Neutrophil (primary cell): ENCODE measurements around the gene RAD54L.
"Not testable (repeated sequence)": the region's sequence is repeated elsewhere in the genome, so short reads cannot be mapped to it uniquely, and the experiment has no call there.

Experiments
- H3K27ac ChIP-seq: fragments of 200-600 bp; sonication (generic); 2 replicates; pipeline ENCODE4 v1.5.1; 2016; ENCODE audit warnings: mild to moderate bottlenecking, moderate library complexity
- H3K27me3 ChIP-seq: fragments of 200-600 bp; sonication (generic); 2 replicates; pipeline ENCODE4 v1.6.0; 2016; ENCODE audit warnings: mild to moderate bottlenecking
- H3K36me3 ChIP-seq: fragments of 200-600 bp; sonication (generic); 2 replicates; pipeline ENCODE4 v1.5.1; 2017
- H3K4me1 ChIP-seq, 2 experiments: fragments of 200-600 bp in 1 of 2; sonication (generic) in 1 of 2; 1 replicate in 1 of 2; 2 replicates in 1 of 2; pipeline versions ENCODE4 v1.5.1 to v1.6.1; 2013 to 2016; ENCODE audit warnings: low read depth in 1 of 2, low read length in 1 of 2, mild to moderate bottlenecking in 1 of 2, moderate library complexity in 1 of 2; ENCODE audit not compliant: control insufficient read depth in 1 of 2, insufficient read depth in 1 of 2
- H3K4me3 ChIP-seq, 2 experiments: fragments of 200-600 bp in 1 of 2; sonication (generic) in 1 of 2; 1 replicate in 1 of 2; 2 replicates in 1 of 2; pipeline ENCODE4 v1.5.1; 2013 to 2016; ENCODE audit warnings: low read depth in 1 of 2, low read length in 1 of 2, mild to moderate bottlenecking in 1 of 2, moderate library complexity in 1 of 2
- H3K9me3 ChIP-seq: fragments of 200-600 bp; sonication (generic); 2 replicates; pipeline ENCODE4 v1.5.1; 2016
- CTCF ChIP-seq: fragments of 200-600 bp; sonication (generic); IDR thresholded peaks from 2 replicates; pipeline ENCODE4 v1.5.1; 2016; ENCODE audit warnings: antibody characterized with exemption

The RAD54L gene

GRCh38 chr1:46224966-46225365 lies 22.6 kb upstream of the RAD54L start:
- Histone ChIP-seq H3K36me3 (no peaks in the 10 kb centered on the region), H3K4me3 (no peak overlapping the region), H3K27ac (no peak overlapping the region), H3K4me1 (peaks cover 0 to 3% of the 10 kb centered on the region in 2 experiments), H3K9me3 (no peaks in the 10 kb centered on the region), H3K27me3 (no peaks in the 10 kb centered on the region)
- TF ChIP-seq CTCF, result no peak

GRCh38 chr1:46231231-46231630 lies 16.3 kb upstream of the RAD54L start:
- not testable (repeated sequence) for H3K27ac ChIP-seq, H3K36me3 ChIP-seq

GRCh38 chr1:46236882-46237281 lies 10.7 kb upstream of the RAD54L start:
- H3K27ac ChIP-seq, result no peak overlapping the region
- H3K27me3 ChIP-seq, result no peaks in the 10 kb centered on the region
- peaks cover 7 to 11% of the 10 kb centered on the region in 2 experiments for H3K4me1 ChIP-seq
- TF ChIP-seq CTCF, result no peak
- no peaks in the 10 kb centered on the region for H3K36me3 ChIP-seq
- no peak overlapping the region for H3K4me3 ChIP-seq
- peaks cover 11% of the 10 kb centered on the region for H3K9me3 ChIP-seq

More at GRCh38 chr1:46231231-46231630, 16.3 kb upstream of the RAD54L start:
- H3K27me3 ChIP-seq, H3K9me3 ChIP-seq, H3K4me3 ChIP-seq: not testable (repeated sequence)
- H3K4me1 ChIP-seq, result peaks cover 7 to 12% of the 10 kb centered on the region in 2 experiments

GRCh38 chr1:46238865-46239264 lies 8.7 kb upstream of the RAD54L start:
- H3K36me3 ChIP-seq, H3K27ac ChIP-seq, H3K4me3 ChIP-seq, H3K4me1 ChIP-seq, H3K27me3 ChIP-seq: not testable (repeated sequence)
- H3K9me3 ChIP-seq, result peaks cover 11% of the 10 kb centered on the region

- not testable (repeated sequence) for H3K27me3 ChIP-seq, H3K4me3 ChIP-seq, H3K4me1 ChIP-seq, H3K36me3 ChIP-seq, H3K27ac ChIP-seq, H3K9me3 ChIP-seq
Measured at GRCh38 chr1:46241733-46242132, 5.8 kb upstream of the RAD54L start.

- Histone ChIP-seq H3K4me3 (no peak overlapping the region), H3K9me3 (no peaks in the 10 kb centered on the region), H3K27me3 (no peaks in the 10 kb centered on the region), H3K4me1 (peaks cover 13 to 15% of the 10 kb centered on the region in 2 experiments), H3K36me3 (no peaks in the 10 kb centered on the region), H3K27ac (no peak overlapping the region)
- no peak for TF ChIP-seq CTCF
Measured at GRCh38 chr1:46242918-46243317, 4.6 kb upstream of the RAD54L start.

GRCh38 chr1:46243831-46244230 lies 3.7 kb upstream of the RAD54L start:
- H3K4me3 ChIP-seq, H3K27me3 ChIP-seq, H3K27ac ChIP-seq, H3K36me3 ChIP-seq, H3K9me3 ChIP-seq: not testable (repeated sequence)
- H3K4me1 ChIP-seq, result peaks cover 21 to 22% of the 10 kb centered on the region in 2 experiments
